ENCODE measurements around the gene RNF151.

The RNF151 gene

GRCh38 chr16:1989209-1990100 is 22.8 kb downstream of the RNF151 start, which contains the start of gene SYNGR3:
SYNGR3 (plus strand) TSS chr16:1989970; CDS start chr16:1990103, 133 bp downstream.
- no peak for TF ChIP-seq GATA2 (IDR thresholded peaks at IDR 0.05; ENCODE audit: low read depth, low read length)
- no peak for TF ChIP-seq GATA3 (IDR thresholded peaks at IDR 0.05; ENCODE audit: low read depth, low read length)

DNA sequence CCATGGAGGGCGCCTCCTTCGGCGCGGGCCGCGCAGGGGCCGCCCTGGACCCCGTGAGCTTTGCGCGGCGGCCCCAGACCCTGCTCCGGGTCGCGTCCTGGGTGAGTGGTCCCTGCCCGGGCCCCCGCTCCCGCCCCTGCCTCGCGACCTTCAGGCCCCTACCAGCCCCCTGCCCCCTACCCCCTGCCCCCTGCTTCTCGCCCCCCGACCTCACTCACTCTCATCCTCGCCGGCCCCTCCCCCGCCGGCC is 23.4 kb downstream of the RNF151 start:
- no peak for TF ChIP-seq GATA2 (IDR thresholded peaks at IDR 0.05; ENCODE audit: low read depth, low read length)
- no peak for TF ChIP-seq GATA3 (IDR thresholded peaks at IDR 0.05; ENCODE audit: low read depth, low read length)

DNA sequence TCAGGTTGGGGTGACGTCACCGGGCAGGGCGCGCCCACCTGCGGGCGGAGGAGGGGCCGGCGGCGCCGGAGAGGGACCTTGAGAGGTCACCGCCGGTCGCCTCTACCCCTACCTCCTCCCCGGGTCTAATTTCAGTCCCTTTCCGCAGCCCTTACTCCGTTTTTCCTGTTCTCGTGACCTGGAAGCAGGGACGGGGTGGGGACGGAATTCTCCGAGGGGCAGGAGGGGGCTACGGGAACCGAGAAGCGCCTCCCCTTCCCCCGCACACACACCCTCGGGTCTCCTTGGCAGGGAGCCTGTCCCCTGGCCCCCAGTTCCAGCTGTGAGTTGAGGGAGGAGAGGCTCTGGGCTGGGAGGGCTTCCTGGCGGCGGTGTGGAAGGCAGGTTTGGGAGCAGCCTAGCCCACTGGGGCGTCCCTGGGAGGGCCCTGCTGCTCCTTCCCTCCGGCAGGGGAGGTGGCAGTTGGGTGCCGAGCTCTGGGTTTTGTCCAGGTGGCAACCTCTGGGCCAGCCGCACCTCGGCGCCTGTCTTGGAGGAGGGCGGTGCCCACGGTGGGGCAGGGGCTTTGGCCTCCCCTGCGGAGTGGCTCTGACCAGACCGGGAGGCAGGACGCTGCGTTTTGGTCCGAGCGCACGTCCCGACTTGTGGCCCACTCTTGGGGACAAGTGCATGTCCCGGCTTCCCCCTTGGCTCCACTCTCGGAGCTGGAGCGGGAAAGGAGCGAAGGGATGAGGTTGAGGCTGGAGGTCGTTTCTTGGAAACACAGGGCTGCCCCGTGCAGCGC is 23.9 kb downstream of the RNF151 start:
- TF ChIP-seq GATA2 (IDR thresholded peaks at IDR 0.05; ENCODE audit: low read depth, low read length), result no peak
- no peak for TF ChIP-seq GATA3 (IDR thresholded peaks at IDR 0.05; ENCODE audit: low read depth, low read length)

- no peak for TF ChIP-seq GATA3 (IDR thresholded peaks at IDR 0.05; ENCODE audit: low read depth, low read length)
- TF ChIP-seq GATA2 (IDR thresholded peaks at IDR 0.05; ENCODE audit: low read depth, low read length), result no peak
Measured at GRCh38 chr16:1991135-1991551, 24.5 kb downstream of the RNF151 start.

DNA sequence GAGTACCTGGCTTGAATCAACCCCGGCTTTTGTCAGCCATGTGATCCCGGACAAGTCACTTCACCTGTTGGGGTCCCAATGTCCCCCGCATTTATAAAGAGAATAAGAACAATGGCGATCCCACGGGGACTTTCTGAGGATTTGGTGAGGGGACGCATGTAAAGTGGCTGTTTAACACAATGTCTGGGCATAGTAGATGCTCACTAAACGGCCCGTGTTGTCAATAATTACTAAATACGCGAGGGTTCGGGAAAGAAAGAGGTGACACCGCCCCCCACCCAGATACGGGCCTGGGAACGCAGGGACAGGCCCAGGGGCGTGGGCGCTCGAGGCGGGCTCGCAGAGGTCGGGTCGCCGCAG is 24.9 kb downstream of the RNF151 start:
- no peak for TF ChIP-seq GATA2 (IDR thresholded peaks at IDR 0.05; ENCODE audit: low read depth, low read length)

- TF ChIP-seq GATA3 (IDR thresholded peaks at IDR 0.05; ENCODE audit: low read depth, low read length) (no peak), GATA2 (IDR thresholded peaks at IDR 0.05; ENCODE audit: low read depth, low read length) (no peak)
Measured at GRCh38 chr16:1991948-1992703, 25.5 kb downstream of the RNF151 start.

GRCh38 chr16:1992704-1993317 is 26.2 kb downstream of the RNF151 start:
- TF ChIP-seq GATA2 (IDR thresholded peaks at IDR 0.05; ENCODE audit: low read depth, low read length), result no peak
- no peak for TF ChIP-seq GATA3 (IDR thresholded peaks at IDR 0.05; ENCODE audit: low read depth, low read length)

GRCh38 chr16:1993731-1994131 is 27.1 kb downstream of the RNF151 start:
- TF ChIP-seq GATA2 (IDR thresholded peaks at IDR 0.05; ENCODE audit: low read depth, low read length), result no peak
- no peak for TF ChIP-seq GATA3 (IDR thresholded peaks at IDR 0.05; ENCODE audit: low read depth, low read length)

GRCh38 chr16:1997494-1998359 is 31.1 kb downstream of the RNF151 start:
- no peak for TF ChIP-seq GATA3 (IDR thresholded peaks at IDR 0.05; ENCODE audit: low read depth, low read length)
- TF ChIP-seq GATA2 (IDR thresholded peaks at IDR 0.05; ENCODE audit: low read depth, low read length), result no peak

GRCh38 chr16:1998360-1998835 is 31.7 kb downstream of the RNF151 start:
- no peak for TF ChIP-seq GATA3 (IDR thresholded peaks at IDR 0.05; ENCODE audit: low read depth, low read length)
- no peak for TF ChIP-seq GATA2 (IDR thresholded peaks at IDR 0.05; ENCODE audit: low read depth, low read length)

DNA sequence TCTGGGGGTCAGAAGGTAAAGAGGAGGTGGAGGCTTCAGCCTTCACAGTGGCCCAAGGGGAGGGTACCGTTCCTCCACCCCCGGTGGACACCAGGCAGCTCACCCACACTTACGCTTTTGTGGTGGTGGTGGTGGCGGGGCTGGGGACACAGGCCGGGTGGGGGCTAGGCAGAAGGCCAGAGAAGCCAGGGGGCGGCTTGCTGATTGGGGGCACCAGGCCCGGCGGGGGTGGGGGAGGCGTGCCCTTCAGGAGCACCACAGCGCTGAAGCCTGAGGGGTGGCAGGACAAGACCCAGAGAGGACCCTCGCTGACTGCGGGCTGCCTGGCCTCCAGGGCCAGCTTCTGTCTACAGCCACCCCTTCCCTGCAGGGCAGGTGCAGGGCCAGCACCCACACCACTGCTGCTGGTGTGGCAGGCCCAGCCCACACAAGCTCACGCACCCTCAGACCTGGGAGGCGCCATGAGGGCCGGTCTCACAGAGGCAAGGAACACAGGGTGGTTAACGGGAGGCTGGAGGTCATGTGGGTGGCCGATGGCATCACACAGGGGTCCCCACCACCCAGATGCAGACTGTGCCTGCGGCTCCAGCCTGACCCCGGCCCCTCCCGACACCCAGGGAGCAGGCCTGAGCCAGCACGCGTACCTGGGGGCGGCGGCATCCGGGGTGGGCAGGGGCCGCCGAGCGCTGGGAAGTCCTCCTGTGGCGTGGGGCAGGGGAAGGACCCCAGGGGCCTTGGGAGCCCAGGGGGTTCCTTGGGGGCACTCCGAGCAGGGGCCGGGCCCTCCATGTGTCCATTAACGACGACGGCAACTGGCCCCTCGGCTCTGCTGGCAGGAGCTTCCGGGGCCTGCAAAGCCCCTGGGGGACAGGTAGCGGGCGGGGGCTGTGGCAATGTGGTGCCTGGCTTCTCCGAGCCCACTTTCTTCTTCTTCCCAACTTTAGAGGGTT is 32.5 kb downstream of the RNF151 start:
- no peak for TF ChIP-seq GATA2 (IDR thresholded peaks at IDR 0.05; ENCODE audit: low read depth, low read length)
- no peak for TF ChIP-seq GATA3 (IDR thresholded peaks at IDR 0.05; ENCODE audit: low read depth, low read length)
